GM21447 (cell line): Measurements from ENCODE around the gene PTPRF.

Experiments used
- ATAC-seq: cut with Tn5 transposase; IDR thresholded peaks from one replicate; pipeline ENCODE4 v1.9.1; 2021; ENCODE audit not compliant: unreplicated experiment

The PTPRF gene

GRCh38 chr1:43550598-43551246 is 20.0 kb downstream of the PTPRF start:
- ATAC-seq, result no peak

- no peak for ATAC-seq
Measured at GRCh38 chr1:43551396-43551888, 20.8 kb downstream of the PTPRF start.

DNA sequence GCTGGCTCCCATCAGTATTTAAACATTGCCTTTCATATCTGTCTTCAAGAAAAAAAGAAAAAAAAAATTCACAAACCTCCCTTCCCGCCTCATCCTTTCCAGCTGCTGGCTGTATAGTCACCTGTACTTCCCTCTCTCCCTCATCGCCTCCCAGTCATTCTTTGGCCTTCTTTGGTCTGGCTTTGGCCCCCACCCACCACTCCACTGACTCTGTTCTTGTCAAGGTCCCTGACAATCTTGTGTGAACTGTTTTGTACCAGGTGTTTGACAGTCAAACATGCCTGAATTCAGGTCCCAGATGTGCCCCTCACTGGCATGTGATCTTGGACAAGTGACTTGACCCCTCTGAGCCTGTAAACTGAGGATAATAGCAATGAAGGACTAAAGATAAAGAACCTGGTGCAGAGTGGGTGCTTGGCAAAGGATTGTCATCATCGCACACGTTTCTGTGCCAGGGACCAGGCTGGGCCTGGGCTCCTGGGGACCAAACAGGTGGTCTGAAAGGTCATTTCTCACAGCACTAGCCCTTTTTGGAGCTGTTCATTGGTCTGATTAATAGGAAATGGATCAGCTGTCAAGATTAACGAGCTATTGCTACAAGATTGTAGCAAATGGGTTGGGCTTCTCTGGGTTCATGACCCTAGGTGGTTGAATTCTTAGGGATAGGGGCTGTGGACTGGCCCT is 21.5 kb downstream of the PTPRF start:
- ATAC-seq, result no peak

GRCh38 chr1:43552813-43553212 is 22.1 kb downstream of the PTPRF start:
- no peak for ATAC-seq

DNA sequence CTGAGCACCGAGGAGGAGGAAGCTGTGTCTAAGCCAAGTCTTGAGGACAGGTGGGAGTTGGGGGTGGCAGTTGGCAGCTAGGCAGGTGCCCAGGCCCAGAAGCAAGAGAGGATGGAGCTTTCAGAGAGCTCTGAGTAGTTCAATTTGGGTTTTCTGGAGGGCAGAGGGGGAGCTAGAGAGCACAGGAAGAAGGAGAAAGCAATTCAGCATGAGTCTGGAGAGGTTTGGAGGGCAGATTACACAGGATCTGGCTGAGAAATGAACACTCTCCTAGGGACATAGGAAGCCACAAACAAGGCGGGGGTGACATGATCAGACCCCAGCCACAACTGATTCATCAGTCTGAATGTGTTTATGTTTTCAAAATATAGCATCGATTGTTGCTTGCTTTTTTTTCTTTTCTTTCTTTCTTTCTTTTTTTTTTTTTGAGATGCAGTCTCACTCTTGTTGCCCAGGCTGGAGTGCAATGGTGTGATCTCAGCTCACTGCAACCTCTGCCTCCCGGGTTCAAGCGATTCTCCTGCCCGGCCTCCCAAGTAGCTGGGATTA is 23.8 kb downstream of the PTPRF start:
- no peak for ATAC-seq

DNA sequence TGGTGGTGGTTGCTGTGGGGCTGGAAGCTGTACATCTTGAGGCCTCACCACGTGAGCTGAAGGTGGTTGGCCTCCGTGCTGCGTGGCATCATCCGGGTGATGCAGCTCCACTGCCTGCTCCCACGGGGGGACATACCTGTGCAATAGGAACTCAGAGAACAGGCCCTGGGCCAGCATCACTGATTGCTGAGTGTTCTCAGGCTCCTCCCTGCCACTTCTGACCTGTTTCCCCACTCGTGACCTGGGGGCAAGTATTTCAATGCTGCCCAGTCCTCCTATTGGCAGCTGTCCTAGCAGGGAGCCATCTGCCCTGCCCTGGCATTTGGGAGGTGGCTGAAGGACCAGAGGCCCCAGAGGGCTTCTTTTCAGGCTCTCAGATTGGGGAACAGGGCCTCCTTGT is 26.1 kb downstream of the PTPRF start:
- ATAC-seq, result no peak

DNA sequence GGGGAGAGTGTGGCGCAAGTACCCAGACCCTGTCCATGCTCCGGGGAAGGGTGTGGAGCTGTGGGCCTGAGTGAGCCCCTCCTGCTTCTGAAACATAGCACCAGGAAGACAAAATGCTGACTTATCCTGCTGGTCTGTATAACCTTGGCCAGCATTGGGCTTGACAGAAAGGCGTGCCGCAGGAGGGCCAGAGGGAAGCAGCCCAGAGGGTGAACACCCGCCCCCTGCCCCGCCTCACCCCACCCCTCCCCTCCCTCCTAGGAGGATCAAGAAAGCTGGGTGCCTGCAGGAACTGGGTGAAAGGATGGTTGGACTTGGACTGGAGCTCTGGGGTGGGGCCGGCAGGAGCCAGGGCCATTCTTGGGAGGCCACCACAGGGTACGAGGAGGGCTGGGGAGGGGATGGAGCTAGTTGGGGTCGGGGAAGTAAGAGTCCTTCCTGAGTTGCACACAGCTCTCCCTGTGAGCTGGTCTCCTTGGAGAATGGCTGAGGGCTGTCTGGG is 27.1 kb downstream of the PTPRF start:
- no peak for ATAC-seq

GRCh38 chr1:43558346-43558841 is 27.7 kb downstream of the PTPRF start:
- ATAC-seq, result no peak

DNA sequence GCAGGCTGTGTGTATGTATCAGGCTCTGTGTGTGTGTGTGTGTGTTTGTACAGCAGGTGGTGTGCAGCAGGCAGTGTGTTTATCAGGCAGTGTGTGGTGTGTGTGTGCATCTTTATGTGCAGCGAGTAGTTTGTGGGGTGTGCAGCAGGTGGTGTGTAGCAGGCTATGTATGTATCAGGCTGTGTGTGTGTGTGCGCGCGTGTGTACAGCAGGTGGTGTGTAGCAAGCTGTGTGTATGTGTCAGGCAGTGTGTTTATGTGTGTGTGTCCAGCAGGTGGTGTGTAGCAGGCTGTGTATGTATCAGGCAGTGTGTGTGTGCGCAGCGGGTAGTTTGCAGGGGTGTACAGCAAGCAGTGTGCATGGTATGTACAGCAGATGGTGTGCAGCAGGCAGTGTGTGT is 29.0 kb downstream of the PTPRF start:
- ATAC-seq, result no peak

DNA sequence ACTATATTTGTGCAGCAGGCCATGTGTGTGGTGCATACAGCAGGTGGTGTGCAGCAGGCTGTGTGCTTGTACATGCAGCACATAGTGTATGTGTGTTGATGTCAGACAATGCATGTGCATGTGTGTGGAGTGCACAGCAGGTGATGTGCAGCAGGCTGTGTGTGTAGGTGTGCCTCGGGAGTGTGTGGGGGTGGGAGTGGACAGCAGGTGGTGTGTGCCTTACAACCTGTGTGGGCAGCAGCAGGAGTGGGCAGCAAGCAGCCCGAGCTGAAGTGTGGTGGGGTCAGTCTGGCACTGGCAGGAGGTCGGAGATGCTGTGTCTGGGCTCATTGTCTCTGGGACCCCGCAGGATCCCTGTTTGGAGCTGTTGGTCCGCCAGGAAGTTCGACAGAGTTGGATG is 29.6 kb downstream of the PTPRF start:
- no peak for ATAC-seq

GRCh38 chr1:43563876-43564539 is 33.3 kb downstream of the PTPRF start:
- ATAC-seq, result no peak

- no peak for ATAC-seq
Measured at GRCh38 chr1:43564551-43565348, 34.1 kb downstream of the PTPRF start.

DNA sequence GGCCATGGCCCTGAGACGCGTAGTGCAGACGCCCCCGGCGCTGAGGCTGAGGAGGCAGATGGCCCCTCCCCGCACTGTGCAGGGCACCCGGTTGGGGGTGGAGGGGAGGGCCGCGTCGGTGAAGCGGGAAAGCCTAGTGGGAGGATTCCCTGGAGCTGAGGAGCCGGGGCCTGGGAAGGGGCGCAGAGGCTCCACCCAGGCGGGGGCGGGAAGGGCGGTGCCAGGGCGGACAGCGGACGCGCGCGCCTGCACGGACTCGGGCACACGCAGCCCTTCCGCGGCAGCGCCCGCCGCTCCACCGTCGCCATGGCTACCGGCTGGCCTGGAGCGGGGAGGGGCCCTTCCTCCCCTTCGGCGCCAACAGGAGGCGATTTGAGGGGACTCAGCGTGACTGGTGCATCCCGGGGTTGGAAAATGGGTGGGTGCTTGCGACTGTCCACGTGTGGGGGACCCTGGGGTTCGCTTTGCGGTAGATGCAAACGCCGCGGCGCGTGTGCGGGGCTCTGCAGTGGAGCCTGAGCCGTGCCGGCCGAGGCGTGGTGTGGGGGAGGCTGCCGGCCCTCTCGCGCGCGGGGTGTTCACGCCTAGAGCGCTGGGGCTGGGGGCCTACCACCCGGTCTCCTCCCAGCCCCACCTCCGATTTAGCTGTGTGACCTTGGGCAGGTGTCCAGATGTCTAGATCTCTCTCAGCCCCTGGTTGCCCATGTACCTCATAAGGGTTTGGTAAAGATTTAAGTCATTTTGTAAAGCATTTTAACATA is 35.1 kb downstream of the PTPRF start:
- ATAC-seq, result no peak

GRCh38 chr1:43566382-43567044 is 35.8 kb downstream of the PTPRF start:
- ATAC-seq, result no peak

- no peak for ATAC-seq
Measured at GRCh38 chr1:43569175-43569574, 38.5 kb downstream of the PTPRF start.

DNA sequence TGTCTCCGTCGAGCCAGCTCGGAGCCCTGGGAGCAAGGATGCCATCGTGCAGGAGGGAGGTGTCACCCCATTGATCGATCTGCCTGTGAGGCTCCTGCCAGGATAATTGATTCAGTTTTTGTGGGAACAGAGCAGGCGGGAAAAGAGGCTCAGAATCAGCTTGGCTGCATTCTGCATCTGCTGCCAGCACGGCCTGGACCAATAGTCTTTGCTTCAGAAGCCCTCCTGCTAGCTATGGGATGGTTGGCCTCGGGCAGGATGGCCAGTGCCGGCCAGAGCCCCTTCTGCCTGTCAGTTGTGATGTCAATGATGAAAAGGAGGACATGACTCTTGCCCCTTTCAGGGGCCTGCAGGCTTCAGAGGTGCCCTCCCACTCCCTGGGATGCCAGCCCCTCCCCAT is 39.6 kb downstream of the PTPRF start:
- no peak for ATAC-seq

DNA sequence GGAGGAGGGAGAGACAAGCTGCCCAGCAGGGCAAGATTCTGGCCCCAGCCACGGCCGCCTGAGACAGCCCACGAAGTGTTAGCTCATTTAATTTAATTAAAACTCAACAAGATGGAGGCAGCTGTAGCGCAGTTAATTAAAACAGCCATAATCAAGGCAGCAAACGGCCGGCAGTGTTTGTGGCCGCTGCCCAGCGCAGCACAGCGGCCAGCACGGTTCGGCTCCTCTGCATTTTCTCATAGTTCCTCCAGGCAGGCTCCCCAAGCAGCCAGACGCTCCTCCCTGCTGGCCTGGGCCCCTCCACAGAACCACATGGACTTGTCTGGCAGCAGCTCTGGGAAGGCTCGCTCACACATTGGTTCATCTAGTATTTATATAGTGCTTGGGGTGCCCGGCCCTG is 40.0 kb downstream of the PTPRF start:
- no peak for ATAC-seq

DNA sequence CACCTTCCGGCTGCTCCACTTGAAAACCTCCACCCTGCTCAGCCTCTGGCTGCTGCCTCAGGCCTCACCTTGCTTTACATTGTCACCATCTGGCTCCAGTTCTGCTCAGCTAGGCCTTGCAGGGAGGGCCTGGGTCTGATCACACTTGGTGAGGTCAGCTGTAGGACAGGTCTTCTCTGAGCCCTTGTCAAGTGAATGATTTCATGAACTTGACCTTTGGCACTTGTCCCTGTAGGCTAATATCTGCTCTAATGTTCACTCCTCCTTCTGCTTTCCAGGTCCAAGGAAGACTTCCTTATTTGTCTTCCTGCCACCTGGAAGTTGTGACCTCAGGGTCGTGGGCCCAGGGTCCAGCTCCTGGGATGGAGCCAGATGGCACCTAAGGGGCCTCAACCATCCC is 41.4 kb downstream of the PTPRF start:
- ATAC-seq, result no peak

GRCh38 chr1:43572538-43572937 is 41.9 kb downstream of the PTPRF start:
- no peak for ATAC-seq
